ENCODE results near the gene CCDC40. TPM values are rescaled to one million over a fixed set of nuclear protein-coding genes. Genes with fewer than 3 reads are reported as not detected.
A peak's percentile ranks its signal among the peaks of the same experiment; 100 is the strongest.

The CCDC40 gene
- total and polyA plus RNA-seq, 2 of the 13 experiments (the other 11 are each of a cell fraction or from before 2014, with no cell fraction given): 4.1 to 5.5 TPM

DNA sequence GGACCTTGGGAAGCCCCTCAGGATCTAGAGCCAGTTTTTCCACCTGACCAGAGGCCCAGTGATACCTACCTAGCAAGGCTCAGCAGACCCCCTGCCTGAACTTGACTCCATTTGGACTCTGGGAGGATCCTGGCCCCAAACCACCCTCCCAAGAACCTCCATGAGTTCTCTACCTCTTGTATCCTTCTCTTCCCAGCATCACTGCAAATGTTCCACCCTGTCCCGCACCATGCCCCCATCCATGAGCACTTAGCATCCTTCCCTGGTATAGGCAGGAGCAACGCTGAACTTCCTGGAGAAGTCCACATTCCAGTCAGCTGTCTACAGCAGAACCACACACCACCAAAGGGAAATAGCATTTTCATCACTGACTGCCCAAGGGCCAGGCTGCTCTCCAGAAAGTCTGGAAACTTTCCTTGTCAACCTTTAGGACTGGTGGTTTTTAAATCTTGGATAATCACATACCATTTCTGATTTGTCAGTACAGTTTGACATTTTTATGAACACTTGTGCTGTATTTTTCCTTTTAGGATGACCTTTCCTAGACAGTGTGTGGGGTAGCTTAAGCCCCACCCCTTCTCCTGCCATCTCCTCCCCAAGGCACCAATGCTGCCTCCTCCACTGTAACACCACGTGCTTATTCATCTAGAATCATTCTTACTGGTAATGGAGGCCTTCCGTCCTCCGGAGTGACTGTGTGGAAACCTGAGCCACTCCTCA lies 96.6 kb downstream of the CCDC40 start (continued):
- TF ChIP-seq, protein P1, sequence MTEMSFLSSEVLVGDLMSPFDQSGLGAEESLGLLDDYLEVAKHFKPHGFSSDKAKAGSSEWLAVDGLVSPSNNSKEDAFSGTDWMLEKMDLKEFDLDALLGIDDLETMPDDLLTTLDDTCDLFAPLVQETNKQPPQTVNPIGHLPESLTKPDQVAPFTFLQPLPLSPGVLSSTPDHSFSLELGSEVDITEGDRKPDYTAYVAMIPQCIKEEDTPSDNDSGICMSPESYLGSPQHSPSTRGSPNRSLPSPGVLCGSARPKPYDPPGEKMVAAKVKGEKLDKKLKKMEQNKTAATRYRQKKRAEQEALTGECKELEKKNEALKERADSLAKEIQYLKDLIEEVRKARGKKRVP (CRISPR knock-in tag; IDR thresholded peaks at IDR 0.05): no peak
- TF ChIP-seq ZSCAN25 (CRISPR knock-in tag; IDR thresholded peaks at IDR 0.05) (no peak), RBM22 (optimal IDR thresholded peaks at IDR 0.05; ENCODE audit: low read length) (peak; percentile 77), ARID2 (CRISPR knock-in tag; IDR thresholded peaks at IDR 0.05; ENCODE audit: borderline replicate concordance) (no peak), SAP130 (CRISPR knock-in tag; IDR thresholded peaks at IDR 0.05; ENCODE audit: low read depth) (no peak), ZSCAN29 (CRISPR knock-in tag; conservative IDR thresholded peaks at IDR 0.05) (no peak), ZNF720 (CRISPR knock-in tag; IDR thresholded peaks at IDR 0.05) (no peak), POLR2AphosphoS5 (IDR thresholded peaks at IDR 0.05; ENCODE audit: low read depth, low read length) (peak; percentile 28; the same call in 1 of the 2 replicates), ZNF468 (CRISPR knock-in tag; IDR thresholded peaks at IDR 0.05) (no peak), ZNF709 (CRISPR knock-in tag; IDR thresholded peaks at IDR 0.05) (no peak), ZNF333 (CRISPR knock-in tag; IDR thresholded peaks at IDR 0.05; ENCODE audit: borderline replicate concordance) (no peak), ZNF605 (CRISPR knock-in tag; IDR thresholded peaks at IDR 0.05) (no peak), POLR2G (IDR thresholded peaks at IDR 0.05; ENCODE audit: low read depth, low read length) (peak; percentile 53; the same call in 1 of the 2 replicates)
- TF ChIP-seq, protein P2, sequence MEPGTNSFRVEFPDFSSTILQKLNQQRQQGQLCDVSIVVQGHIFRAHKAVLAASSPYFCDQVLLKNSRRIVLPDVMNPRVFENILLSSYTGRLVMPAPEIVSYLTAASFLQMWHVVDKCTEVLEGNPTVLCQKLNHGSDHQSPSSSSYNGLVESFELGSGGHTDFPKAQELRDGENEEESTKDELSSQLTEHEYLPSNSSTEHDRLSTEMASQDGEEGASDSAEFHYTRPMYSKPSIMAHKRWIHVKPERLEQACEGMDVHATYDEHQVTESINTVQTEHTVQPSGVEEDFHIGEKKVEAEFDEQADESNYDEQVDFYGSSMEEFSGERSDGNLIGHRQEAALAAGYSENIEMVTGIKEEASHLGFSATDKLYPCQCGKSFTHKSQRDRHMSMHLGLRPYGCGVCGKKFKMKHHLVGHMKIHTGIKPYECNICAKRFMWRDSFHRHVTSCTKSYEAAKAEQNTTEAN (CRISPR knock-in tag; conservative IDR thresholded peaks at IDR 0.05): no peak
- TF ChIP-seq, protein P3, sequence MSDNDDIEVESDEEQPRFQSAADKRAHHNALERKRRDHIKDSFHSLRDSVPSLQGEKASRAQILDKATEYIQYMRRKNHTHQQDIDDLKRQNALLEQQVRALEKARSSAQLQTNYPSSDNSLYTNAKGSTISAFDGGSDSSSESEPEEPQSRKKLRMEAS (IDR thresholded peaks at IDR 0.05): no peak
